ENCODE results near the gene HEY2. TPM values are rescaled to one million over a fixed set of nuclear protein-coding genes. Genes with fewer than 3 reads are reported as not detected.

Gene HEY2
- total RNA-seq, 4 donors from 2014 or later: 3.5 to 5.5 (median 5.1) TPM

DNA sequence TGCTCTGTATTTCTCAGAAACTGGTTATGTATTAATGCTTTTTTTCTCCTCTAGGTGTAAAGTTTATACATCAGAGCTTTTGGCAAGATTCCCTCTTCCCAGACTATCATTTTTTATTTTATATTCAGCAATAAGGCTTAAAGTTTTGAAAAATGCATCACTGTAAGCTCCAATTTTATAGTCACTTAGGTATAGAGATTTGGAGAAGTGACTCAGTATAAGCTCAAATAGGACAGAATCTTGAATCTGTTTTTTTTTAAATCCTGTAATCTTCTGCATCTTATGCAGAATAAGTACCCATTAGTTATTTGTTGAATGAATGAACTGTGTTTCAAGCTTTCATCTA is 42.4 kb downstream of the HEY2 start:
- Histone ChIP-seq H3K27ac (peak overlapping the region in 2 of 3 donors; percentile 90 to 99), H3K4me3 (replicated peaks in 1 of 3) (peak overlapping the region in 1 of 3 donors; percentile 64), H3K27me3 (no peaks in the 10 kb centered on the region), H3K9me3 (no peaks in the 10 kb centered on the region), H3K4me1 (peaks cover 8 to 17% of the 10 kb centered on the region in 2 donors), H3K36me3 (no peaks in the 10 kb centered on the region)
- intact Hi-C loops (cut with DNase I): no loop called here
- no peak for DNase-seq
- TF ChIP-seq, protein P1, sequence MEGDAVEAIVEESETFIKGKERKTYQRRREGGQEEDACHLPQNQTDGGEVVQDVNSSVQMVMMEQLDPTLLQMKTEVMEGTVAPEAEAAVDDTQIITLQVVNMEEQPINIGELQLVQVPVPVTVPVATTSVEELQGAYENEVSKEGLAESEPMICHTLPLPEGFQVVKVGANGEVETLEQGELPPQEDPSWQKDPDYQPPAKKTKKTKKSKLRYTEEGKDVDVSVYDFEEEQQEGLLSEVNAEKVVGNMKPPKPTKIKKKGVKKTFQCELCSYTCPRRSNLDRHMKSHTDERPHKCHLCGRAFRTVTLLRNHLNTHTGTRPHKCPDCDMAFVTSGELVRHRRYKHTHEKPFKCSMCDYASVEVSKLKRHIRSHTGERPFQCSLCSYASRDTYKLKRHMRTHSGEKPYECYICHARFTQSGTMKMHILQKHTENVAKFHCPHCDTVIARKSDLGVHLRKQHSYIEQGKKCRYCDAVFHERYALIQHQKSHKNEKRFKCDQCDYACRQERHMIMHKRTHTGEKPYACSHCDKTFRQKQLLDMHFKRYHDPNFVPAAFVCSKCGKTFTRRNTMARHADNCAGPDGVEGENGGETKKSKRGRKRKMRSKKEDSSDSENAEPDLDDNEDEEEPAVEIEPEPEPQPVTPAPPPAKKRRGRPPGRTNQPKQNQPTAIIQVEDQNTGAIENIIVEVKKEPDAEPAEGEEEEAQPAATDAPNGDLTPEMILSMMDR (IDR thresholded peaks at IDR 0.05): no peak
- no peak for TF ChIP-seq POLR2A (IDR thresholded peaks at IDR 0.05)

GRCh38 chr6:125792172-125792571 is 42.7 kb downstream of the HEY2 start:
- WGBS, 2 donors: 71 to 72% methylated on average over 3 of the region's 3 CpGs
- Histone ChIP-seq H3K27ac (peak overlapping the region in 1 of 3 donors; percentile 90), H3K4me1 (peaks cover 9 to 21% of the 10 kb centered on the region in 2 donors), H3K36me3 (no peaks in the 10 kb centered on the region), H3K4me3 (replicated peaks in 1 of 3) (peak overlapping the region in 1 of 3 donors; percentile 64), H3K27me3 (no peaks in the 10 kb centered on the region), H3K9me3 (no peaks in the 10 kb centered on the region)
- intact Hi-C loops (cut with DNase I): no loop called here
- TF ChIP-seq POLR2A (IDR thresholded peaks at IDR 0.05): no peak
- TF ChIP-seq, protein P1 (IDR thresholded peaks at IDR 0.05): no peak
- no peak for DNase-seq

DNA sequence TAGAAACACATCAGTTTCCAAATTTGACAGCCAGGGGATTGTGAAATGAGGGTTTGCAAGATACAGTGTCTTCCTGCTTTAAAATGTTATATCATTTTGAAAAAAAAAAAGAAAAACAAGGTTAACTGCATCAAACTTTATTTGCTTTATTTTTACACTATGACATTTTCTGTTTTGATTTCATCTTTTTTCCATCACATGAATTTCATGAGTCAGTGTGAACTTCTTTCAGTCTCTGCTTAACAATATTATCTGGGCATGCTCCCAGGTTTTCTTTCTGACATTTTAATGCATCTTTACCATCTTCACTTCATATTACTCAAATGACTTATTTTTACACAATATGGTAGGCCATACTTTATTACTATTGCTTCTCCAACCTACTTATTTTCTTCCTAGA is 43.2 kb downstream of the HEY2 start:
- no peaks in the 10 kb centered on the region for H3K27me3 ChIP-seq
- no peaks in the 10 kb centered on the region for H3K9me3 ChIP-seq
- H3K4me1 ChIP-seq: peaks cover 14 to 26% of the 10 kb centered on the region in 2 donors
- TF ChIP-seq POLR2A (IDR thresholded peaks at IDR 0.05): no peak
- TF ChIP-seq, protein P1 (IDR thresholded peaks at IDR 0.05): no peak
- H3K36me3 ChIP-seq: no peaks in the 10 kb centered on the region
- H3K4me3 ChIP-seq (replicated peaks in 1 of 3): no peak overlapping the region
- peak overlapping the region in 1 of 3 donors; percentile 90 for H3K27ac ChIP-seq
- intact Hi-C loops (cut with DNase I): no loop called here
- DNase-seq: no peak

GRCh38 chr6:125793280-125793679 is 43.8 kb downstream of the HEY2 start:
- Histone ChIP-seq H3K4me1 (peaks cover 14 to 32% of the 10 kb centered on the region in 2 donors), H3K4me3 (replicated peaks in 1 of 3) (no peak overlapping the region), H3K27me3 (no peaks in the 10 kb centered on the region), H3K36me3 (no peaks in the 10 kb centered on the region), H3K27ac (peak overlapping the region in 1 of 3 donors; percentile 20), H3K9me3 (no peaks in the 10 kb centered on the region)
- DNase-seq: no peak
- WGBS, 2 donors: 80 to 84% methylated on average over 2 of the region's 2 CpGs
- TF ChIP-seq, protein P1 (IDR thresholded peaks at IDR 0.05): no peak
- TF ChIP-seq POLR2A (IDR thresholded peaks at IDR 0.05): no peak
- intact Hi-C loops (cut with DNase I): no loop called here

DNA sequence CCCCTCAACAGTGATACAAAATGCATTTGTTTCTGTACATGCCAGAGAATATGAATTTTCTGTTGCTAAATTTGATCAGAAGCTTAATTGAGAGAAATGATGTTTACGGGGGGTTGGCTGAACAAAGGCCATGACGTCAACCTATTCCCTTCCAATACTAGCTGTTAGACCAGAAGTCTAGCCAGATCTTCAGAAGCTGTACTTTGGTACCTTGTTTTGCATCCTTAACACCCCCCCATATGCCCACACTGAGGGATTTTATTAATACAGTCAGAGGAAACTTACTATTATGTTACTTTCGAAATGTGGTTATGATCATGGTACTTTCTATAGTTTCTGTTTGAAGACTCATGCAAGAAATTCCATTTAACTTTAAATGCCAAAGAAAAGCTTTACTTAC is 44.4 kb downstream of the HEY2 start:
- H3K9me3 ChIP-seq: no peaks in the 10 kb centered on the region
- peak overlapping the region in 2 of 3 donors; percentile 2 to 20 for H3K27ac ChIP-seq
- no peaks in the 10 kb centered on the region for H3K27me3 ChIP-seq
- no peak overlapping the region for H3K4me3 ChIP-seq (replicated peaks in 1 of 3)
- intact Hi-C loops (cut with DNase I): no loop called here
- no peak for DNase-seq
- no peak for TF ChIP-seq POLR2A (IDR thresholded peaks at IDR 0.05)
- TF ChIP-seq, protein P1 (IDR thresholded peaks at IDR 0.05): no peak
- 76 to 86% methylated on average over 3 of the region's 3 CpGs for WGBS, 2 donors
- H3K4me1 ChIP-seq: peaks cover 14 to 29% of the 10 kb centered on the region in 2 donors
- no peaks in the 10 kb centered on the region for H3K36me3 ChIP-seq

All from thyroid gland (tissue), 4 donors.